OCI-LY1 (cell line): ENCODE measurements around the gene DES.

Source experiments
- EZH2 ChIP-seq: fragments of 200-600 bp; sonication (generic), shearing (Covaris generic); IDR thresholded peaks from 2 replicates; pipeline ENCODE4 v1.8.0; 2017; ENCODE audit warnings: borderline replicate concordance, mixed run types, mild to moderate bottlenecking, antibody characterized with exemption, low read length, moderate library complexity, mixed read lengths
- TF ChIP-seq, protein P1 (sequence below): fragments of 200-600 bp; sonication (generic), shearing (Covaris generic); IDR thresholded peaks from 2 replicates; pipeline ENCODE4 v1.5.1; 2017; ENCODE audit warnings: mild to moderate bottlenecking, antibody characterized with exemption, low read length, moderate library complexity, mixed read lengths

DNA sequence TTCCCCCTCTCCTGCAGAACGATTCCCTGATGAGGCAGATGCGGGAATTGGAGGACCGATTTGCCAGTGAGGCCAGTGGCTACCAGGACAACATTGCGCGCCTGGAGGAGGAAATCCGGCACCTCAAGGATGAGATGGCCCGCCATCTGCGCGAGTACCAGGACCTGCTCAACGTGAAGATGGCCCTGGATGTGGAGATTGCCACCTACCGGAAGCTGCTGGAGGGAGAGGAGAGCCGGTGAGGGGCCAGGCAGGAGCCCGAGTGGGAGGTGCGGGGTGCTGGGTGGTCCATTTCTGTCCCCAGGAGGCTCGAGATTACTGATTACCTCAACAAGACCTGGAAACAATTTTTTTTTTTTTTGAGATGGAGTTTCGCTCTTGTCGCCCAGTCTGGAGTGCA is 3.1 kb downstream of the DES start:
- TF ChIP-seq, protein P1, sequence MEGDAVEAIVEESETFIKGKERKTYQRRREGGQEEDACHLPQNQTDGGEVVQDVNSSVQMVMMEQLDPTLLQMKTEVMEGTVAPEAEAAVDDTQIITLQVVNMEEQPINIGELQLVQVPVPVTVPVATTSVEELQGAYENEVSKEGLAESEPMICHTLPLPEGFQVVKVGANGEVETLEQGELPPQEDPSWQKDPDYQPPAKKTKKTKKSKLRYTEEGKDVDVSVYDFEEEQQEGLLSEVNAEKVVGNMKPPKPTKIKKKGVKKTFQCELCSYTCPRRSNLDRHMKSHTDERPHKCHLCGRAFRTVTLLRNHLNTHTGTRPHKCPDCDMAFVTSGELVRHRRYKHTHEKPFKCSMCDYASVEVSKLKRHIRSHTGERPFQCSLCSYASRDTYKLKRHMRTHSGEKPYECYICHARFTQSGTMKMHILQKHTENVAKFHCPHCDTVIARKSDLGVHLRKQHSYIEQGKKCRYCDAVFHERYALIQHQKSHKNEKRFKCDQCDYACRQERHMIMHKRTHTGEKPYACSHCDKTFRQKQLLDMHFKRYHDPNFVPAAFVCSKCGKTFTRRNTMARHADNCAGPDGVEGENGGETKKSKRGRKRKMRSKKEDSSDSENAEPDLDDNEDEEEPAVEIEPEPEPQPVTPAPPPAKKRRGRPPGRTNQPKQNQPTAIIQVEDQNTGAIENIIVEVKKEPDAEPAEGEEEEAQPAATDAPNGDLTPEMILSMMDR = no peak
- no peak for TF ChIP-seq EZH2
